Transverse colon (tissue), 4 donors: ENCODE measurements around the gene TTC23L. TPM values are rescaled to one million over a fixed set of nuclear protein-coding genes. Genes with fewer than 3 reads are reported as not detected.

Experiments
- DNase-seq: peaks from one replicate; pipeline ENCODE4 v3.0.0-alpha.2; 2019
- H3K27ac ChIP-seq, 4 donors: fragments of 200-600 bp; sonication (generic); 2 replicates each; pipeline ENCODE4 v1.5.1; 2016 to 2018; ENCODE audit warnings: inconsistent platforms in 4 of 4
- H3K27me3 ChIP-seq: fragments of 200-600 bp; sonication (generic); 2 replicates; pipeline ENCODE4 v1.5.1; 2017; ENCODE audit warnings: inconsistent platforms
- H3K36me3 ChIP-seq, 4 donors: fragments of 200-600 bp; sonication (generic); 2 replicates each; pipeline ENCODE4 v1.5.1; 2017 to 2019; ENCODE audit warnings: inconsistent platforms in 4 of 4
- H3K4me1 ChIP-seq, 4 donors: fragments of 200-600 bp; sonication (generic); 2 replicates each; pipeline ENCODE4 v1.5.1; 2017 to 2020; ENCODE audit warnings: inconsistent platforms in 4 of 4
- H3K4me3 ChIP-seq, 4 donors: fragments of 200-600 bp; sonication (generic); 1 replicate in 1 of 4; 2 replicates in 3 of 4; pipeline versions ENCODE4 v1.5.1 to v1.6.1; 2017 to 2019; ENCODE audit warnings: inconsistent platforms in 4 of 4
- H3K9me3 ChIP-seq, 2 donors: fragments of 200-600 bp; sonication (generic); 2 replicates each; pipeline ENCODE4 v1.5.1; 2017 to 2019; ENCODE audit warnings: inconsistent platforms in 2 of 2
- EP300 ChIP-seq: sonication (generic); formaldehyde crosslinking; IDR thresholded peaks from one replicate; pipeline ENCODE4 v1.6.1; 2017; ENCODE audit warnings: antibody characterized with exemption, low read depth
- POLR2A ChIP-seq: fragments of 450-650 bp; IDR thresholded peaks from one replicate; pipeline ENCODE4 v1.6.1; 2016; ENCODE audit warnings: antibody characterized with exemption, mild to moderate bottlenecking, moderate library complexity
- POLR2AphosphoS5 ChIP-seq, 3 donors: sonication (generic); formaldehyde crosslinking; IDR thresholded peaks; one replicate each; pipeline ENCODE4 v1.6.1; 2016; ENCODE audit warnings: antibody characterized with exemption in 3 of 3
- WGBS, 2 donors: methylation state at CpG; one replicate each; pipeline ENCODE4 v1.1.5; 2018; ENCODE audit warnings: low coverage in 1 of 2; 5-methylcytosine and 5-hydroxymethylcytosine counted together
- in situ Hi-C, 4 donors: fragments of 200-750 bp; cut with MboI; loops; one replicate each; pipeline versions ENCODE4 v1.15.0 to v1.15.1; 2017; ENCODE audit warnings: low sequenced_read_pairs in 3 of 4, low pct_ligation_motif_present in 1 of 4, low pct_unique_long_range_greater_than_20kb in 1 of 4
- intact Hi-C: fragments of 100-400 bp; cut with DNase I; formaldehyde crosslinking; loops from one replicate; pipeline ENCODE4 v1.15.1; 2023; ENCODE audit warnings: low total_unique reads
- total RNA-seq, 4 donors: library from RNA; depleted of rRNA; stranded (reverse); fragments of >200 nt; gene quantifications; one replicate each; pipeline ENCODE4 v1.1.0, GENCODE V29; 2016
- TF ChIP-seq, protein P1 (sequence below), 5 experiments: fragments of 200-600 bp in 3 of 5; fragments of 450-650 bp in 2 of 5; sonication (generic) in 3 of 5; IDR thresholded peaks; 1 replicate in 2 of 5; 2 replicates in 3 of 5; pipeline ENCODE4 v1.5.1; 2016 to 2017; ENCODE audit warnings: antibody characterized with exemption in 5 of 5, inconsistent platforms in 3 of 5, mild to moderate bottlenecking in 2 of 5, moderate library complexity in 1 of 5

The TTC23L gene
- total RNA-seq, 4 donors from 2014 or later, result 0.27 to 0.32 TPM; not detected in 2

DNA sequence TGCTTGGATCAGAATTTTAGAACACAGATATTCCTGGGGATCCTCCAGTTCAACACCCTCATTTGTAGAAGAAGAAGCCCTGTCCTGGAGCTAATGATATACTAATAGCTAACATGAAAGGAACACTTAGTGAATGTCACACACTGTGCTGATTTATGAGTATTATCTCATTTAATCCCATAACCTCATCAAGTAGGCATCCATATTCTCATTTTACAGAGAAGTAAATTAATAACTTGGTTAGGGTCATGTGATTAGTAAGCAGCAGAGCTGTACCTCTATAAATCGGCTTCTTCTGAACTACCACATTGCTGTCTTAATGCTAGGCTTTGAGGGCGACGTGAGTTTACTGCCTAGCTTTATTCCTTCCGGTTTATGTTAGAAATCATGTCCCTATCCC is 6.0 kb downstream of the TTC23L start:
- TF ChIP-seq EP300 (no peak), POLR2AphosphoS5 (IDR thresholded peaks at IDR 0.05) (no peak), POLR2A (no peak)
- TF ChIP-seq, protein P1, sequence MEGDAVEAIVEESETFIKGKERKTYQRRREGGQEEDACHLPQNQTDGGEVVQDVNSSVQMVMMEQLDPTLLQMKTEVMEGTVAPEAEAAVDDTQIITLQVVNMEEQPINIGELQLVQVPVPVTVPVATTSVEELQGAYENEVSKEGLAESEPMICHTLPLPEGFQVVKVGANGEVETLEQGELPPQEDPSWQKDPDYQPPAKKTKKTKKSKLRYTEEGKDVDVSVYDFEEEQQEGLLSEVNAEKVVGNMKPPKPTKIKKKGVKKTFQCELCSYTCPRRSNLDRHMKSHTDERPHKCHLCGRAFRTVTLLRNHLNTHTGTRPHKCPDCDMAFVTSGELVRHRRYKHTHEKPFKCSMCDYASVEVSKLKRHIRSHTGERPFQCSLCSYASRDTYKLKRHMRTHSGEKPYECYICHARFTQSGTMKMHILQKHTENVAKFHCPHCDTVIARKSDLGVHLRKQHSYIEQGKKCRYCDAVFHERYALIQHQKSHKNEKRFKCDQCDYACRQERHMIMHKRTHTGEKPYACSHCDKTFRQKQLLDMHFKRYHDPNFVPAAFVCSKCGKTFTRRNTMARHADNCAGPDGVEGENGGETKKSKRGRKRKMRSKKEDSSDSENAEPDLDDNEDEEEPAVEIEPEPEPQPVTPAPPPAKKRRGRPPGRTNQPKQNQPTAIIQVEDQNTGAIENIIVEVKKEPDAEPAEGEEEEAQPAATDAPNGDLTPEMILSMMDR (IDR thresholded peaks at IDR 0.05), result no peak
- 69 to 95% methylated on average over 3 to 4 of the region's 4 CpGs for WGBS, 2 donors
- no peak for DNase-seq
- no peak overlapping the region for H3K4me3 ChIP-seq
- H3K4me1 ChIP-seq, result no peaks in the 10 kb centered on the region
- no peaks in the 10 kb centered on the region for H3K36me3 ChIP-seq
- in situ Hi-C loops, result no loop called here
- no peaks in the 10 kb centered on the region for H3K9me3 ChIP-seq
- no peak overlapping the region for H3K27ac ChIP-seq
- H3K27me3 ChIP-seq, result no peaks in the 10 kb centered on the region
- intact Hi-C loops, result no loop called here

DNA sequence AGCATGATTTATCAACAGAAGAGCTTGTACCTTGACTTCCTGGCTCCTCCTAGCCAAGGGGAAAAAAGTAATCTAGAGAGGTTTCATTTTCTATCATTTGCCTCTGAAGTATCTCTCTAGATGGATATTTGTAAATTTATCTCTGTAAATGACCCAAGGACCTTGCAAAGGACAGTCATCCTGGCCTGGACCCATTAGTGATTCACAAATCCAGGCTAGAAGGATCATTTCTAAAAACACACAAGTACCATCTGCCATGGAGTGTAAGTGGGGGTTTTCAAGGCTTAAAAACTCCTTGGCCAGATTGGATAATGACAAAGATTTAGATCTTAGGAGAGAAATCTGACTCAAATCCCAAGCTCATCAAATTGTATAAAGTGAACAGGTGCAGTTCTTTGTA is 8.1 kb downstream of the TTC23L start:
- Histone ChIP-seq H3K27me3 (no peaks in the 10 kb centered on the region), H3K4me3 (no peak overlapping the region), H3K4me1 (no peaks in the 10 kb centered on the region), H3K36me3 (no peaks in the 10 kb centered on the region), H3K27ac (no peak overlapping the region), H3K9me3 (no peaks in the 10 kb centered on the region)
- DNase-seq, result no peak
- TF ChIP-seq, protein P1 (IDR thresholded peaks at IDR 0.05), result no peak
- TF ChIP-seq EP300 (no peak), POLR2A (no peak), POLR2AphosphoS5 (IDR thresholded peaks at IDR 0.05) (no peak)
- in situ Hi-C loops, result no loop called here
- intact Hi-C loops, result no loop called here

DNA sequence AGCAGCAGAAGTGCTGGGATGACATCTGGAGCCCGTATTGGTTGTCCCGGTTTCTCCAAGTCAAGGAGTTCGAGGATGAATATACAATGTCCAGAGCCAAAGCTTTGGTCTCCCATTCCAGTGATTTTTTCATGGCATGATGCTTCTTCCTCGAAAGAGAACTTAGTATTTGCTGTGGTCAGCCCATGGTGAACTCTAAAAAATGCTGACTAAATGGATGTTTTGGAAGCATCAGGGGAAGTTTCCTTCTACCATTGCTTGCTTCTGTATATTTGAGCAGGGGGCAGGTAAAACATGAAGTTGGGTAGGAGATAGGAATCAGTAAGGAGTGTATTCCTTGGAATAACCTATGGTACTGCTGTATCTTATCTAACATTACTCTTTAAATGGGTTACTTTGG is 8.6 kb downstream of the TTC23L start:
- Histone ChIP-seq H3K36me3 (no peaks in the 10 kb centered on the region), H3K27me3 (no peaks in the 10 kb centered on the region), H3K4me1 (no peaks in the 10 kb centered on the region), H3K27ac (no peak overlapping the region), H3K4me3 (no peak overlapping the region), H3K9me3 (no peaks in the 10 kb centered on the region)
- DNase-seq, result no peak
- in situ Hi-C loops, result no loop called here
- 80 to 93% methylated on average over 3 to 4 of the region's 4 CpGs for WGBS, 2 donors
- intact Hi-C loops, result no loop called here
- no peak for TF ChIP-seq EP300
- no peak for TF ChIP-seq POLR2A
- TF ChIP-seq, protein P1 (IDR thresholded peaks at IDR 0.05), result no peak
- TF ChIP-seq POLR2AphosphoS5 (IDR thresholded peaks at IDR 0.05), result no peak

DNA sequence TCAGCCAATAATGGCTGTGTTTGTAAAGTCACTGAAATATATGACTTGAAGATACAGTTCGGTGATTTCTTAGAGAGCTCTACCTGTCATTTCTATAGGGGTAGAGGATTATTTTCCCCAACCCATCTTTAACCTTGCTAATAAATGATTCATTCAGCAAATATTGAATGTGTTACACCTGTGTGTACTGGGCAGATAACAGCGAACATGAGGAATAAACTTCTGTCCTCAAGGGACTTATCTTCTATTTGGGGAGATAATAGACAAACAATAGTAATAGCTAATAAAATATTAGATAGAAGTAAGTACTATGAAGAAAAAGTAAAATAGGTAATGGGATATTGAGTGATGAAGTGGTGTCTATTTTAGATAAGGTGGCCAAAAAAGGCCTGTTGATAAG is 9.3 kb downstream of the TTC23L start:
- Histone ChIP-seq H3K4me3 (no peak overlapping the region), H3K27ac (no peak overlapping the region), H3K27me3 (no peaks in the 10 kb centered on the region), H3K4me1 (no peaks in the 10 kb centered on the region), H3K9me3 (no peaks in the 10 kb centered on the region), H3K36me3 (no peaks in the 10 kb centered on the region)
- in situ Hi-C loops (no loop called here), intact Hi-C loops (no loop called here)
- WGBS, 2 donors, result 73 to 87% methylated on average over 2 of the region's 2 CpGs
- TF ChIP-seq EP300 (no peak), POLR2A (no peak), POLR2AphosphoS5 (IDR thresholded peaks at IDR 0.05) (no peak)
- TF ChIP-seq, protein P1 (IDR thresholded peaks at IDR 0.05), result no peak
- no peak for DNase-seq
